ENCODE data around the gene CDX2.
A peak's percentile ranks its signal among the peaks of the same experiment; 100 is the strongest.
"Not testable (repeated sequence)": the region's sequence is repeated elsewhere in the genome, so short reads cannot be mapped to it uniquely, and the experiment has no call there.

CDX2 gene

DNA sequence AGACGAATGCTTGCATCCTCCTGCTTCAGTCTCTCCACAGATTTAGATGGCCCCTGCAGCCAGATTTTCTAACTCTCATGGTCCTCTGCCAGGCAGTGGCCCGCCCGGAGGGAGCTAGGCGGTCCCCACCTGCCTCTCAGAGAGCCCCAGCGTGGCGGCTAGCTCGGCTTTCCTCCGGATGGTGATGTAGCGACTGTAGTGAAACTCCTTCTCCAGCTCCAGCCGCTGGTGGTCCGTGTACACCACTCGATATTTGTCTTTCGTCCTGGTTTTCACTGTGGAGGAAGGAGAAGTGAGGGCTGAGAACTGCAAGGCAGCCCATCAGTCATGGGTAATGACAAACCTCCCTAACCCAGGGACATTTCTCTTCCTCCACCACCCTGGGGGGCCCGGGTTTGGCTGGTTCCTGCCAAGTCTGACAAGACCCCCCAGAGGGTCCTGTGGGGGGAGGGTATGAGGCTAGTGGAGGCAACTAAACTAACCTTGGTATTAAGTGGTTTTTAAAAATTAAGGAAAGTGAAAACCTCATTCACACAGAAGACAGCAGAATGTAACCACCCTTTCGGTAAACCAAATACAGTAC is 4.3 kb downstream of the CDX2 start:
- DNase-seq (ENCODE audit: low spot score) = no peak

DNA sequence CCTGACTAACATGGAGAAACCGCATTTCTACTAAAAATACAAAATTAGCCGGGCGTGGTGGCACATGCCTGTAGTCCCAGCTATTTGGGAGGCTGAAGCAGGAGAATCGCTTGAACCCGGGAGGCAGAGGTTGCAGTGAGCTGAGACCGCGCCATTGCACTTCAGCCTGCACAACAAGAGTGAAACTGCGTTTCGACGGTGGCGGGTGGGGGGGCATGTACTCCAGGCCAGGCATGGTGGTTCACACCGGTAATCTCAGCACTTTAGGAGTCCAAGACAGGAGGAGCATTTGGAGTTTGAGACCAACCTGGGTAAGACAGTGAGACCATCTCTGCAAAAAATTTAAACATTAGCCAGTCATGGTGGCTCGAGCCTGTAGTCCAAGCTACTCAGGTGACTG is 4.9 kb downstream of the CDX2 start:
- DNase-seq (ENCODE audit: low spot score) = not testable (repeated sequence)

DNA sequence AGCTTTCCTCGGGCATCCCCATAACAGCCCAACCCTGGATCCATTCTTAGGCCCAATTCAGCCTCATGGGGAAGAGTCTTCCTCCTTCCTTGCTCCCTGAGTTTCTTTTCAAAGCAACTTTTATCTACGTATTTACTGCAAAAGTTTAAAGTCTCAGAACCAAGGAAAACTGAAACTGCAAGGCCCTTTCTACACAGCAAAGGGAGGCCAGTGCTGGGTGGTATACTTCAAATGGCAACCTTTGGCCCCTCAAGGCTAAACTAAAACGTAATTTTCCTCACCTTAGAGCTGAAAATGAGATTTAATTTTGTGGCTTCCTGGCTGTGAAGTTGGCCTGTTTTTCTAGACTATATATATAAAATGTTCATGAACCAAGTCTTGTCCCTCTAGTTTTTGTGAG is 5.6 kb downstream of the CDX2 start:
- no peak for DNase-seq (ENCODE audit: low spot score)

DNA sequence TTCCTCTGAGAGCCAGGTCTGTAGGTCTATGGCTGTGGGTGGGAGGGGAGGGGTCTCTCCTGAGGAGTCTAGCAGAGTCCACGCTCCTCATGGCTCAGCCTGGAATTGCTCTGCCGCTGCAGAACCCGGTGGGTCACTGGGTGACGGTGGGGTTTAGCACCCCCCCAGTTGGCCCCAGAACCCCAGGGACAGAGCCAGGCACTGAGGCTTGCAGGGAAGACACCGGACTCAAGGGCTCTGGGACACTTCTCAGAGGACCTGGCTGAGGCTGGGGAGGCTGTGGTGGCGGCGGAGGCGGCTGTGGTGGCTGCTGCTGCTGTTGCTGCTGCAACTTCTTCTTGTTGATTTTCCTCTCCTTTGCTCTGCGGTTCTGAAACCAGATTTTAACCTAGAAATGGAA is 6.1 kb downstream of the CDX2 start:
- DNase-seq (ENCODE audit: low spot score) = no peak

DNA sequence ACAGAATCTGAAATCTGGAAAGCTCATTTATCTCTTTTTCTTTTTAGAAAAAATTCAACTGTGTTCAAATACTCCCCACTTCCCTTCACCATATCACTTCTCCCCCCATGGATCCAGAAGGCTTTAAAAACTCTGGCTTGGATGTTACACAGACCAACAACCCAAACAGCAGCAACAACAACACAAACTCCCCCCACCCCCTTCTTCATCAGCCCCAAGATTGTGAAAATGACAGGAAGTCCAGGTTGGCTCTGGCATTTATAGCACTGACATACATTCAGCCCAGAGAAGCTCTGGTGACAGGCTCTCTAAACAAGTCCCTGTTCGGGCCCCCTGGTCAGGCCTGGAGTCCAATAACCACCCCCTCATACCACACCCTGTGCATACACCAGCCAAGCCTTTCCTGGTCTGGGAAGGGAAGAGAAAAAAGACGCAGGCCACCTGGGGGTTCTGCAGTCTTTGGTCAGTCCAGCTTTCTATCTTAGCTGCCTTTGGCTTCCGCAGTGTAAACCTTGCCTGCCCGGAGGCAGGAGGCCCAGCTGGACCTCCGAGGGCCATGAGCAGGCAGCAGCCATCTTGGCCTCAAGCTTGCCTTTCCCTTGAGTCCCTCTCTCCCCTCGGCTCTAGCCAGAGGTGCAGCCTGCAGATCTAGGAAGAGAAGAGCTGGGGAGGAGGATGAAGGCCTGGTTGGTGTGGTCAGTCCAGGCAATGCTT is 6.8 kb downstream of the CDX2 start:
- DNase-seq (ENCODE audit: low spot score) = no peak

DNA sequence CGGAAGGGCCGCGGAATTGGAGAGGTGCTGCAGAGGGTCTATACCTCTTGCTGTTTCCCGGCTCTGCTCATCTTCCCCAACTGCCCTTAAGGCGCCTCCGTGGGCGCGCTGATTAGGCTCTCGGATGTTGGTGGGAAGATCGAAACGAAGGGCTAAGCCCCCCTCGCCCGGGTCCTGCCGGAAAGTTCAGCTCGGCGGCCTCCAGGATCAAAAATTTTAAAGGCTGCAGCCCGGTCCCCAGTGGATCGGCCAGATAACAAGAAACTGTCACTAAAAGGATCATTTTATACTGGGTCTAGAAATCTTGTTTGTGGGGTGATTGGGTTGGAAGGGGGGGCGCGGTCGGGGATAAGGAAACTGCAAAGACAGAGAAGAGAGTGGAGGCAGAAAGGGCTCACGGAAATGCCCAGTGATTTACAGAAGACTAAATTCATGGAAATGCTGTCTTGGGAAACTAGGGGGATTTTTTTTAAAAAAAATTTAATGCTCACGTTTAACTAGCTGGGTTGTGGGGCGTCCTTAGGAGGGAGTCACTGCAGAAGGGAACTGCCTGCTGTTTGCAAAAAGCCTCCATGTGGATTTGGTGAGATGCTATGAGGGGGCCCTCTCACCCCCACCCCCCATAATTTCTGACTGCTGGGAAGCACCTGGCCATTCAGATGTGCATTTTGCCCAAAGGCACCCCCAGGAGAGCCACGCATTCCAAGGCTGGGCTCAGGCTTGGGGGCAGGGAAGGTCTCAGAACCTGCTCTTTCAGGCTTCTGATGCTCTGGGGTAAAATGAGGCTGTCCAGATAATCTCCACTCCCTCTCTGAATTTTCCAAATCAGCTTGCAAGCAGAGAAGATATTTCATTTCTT is 7.7 kb downstream of the CDX2 start:
- DNase-seq (ENCODE audit: low spot score) = no peak

DNA sequence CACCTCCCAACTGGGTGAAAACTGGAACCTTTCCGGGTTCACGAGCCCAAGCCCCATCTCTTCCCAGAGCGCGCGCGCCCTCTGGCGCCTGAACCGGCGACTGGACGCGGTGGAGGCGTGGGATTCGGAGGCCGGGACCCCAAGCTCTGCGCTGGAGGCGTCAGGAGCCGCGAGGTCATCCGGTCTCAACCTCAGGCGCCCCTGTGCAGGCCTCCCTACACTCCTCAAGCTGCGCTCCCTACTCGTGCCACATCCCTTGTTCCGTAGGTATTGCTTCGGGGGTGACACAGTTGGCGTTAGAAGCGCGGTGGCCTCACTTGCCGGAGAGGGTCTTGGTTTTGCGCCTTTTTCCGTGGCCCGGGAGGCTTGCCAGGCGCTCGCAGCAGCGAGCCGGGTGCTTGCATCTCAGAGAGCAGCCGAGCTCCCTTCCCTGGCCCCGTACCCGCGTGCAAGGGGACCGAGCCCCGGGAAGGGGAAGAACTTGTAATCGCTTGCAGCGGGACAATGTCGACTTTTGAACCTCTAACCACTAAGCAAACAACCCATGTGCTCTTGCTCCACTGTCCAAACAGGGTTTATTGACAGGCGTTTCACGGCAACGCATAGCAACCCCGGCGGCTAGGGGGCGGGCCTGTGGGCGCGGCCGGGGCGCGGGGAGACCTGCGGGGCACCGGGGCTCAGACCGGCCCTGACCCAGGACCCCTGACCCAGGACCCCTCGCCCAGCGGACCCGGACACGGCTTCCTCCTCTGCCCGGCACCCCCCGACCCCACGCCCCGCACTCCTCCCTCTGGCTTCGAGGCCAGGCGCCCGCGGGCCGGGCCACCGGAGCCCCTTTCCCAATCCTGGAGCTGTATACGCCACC is 8.5 kb downstream of the CDX2 start:
- DNase-seq (ENCODE audit: low spot score) = no peak

DNA sequence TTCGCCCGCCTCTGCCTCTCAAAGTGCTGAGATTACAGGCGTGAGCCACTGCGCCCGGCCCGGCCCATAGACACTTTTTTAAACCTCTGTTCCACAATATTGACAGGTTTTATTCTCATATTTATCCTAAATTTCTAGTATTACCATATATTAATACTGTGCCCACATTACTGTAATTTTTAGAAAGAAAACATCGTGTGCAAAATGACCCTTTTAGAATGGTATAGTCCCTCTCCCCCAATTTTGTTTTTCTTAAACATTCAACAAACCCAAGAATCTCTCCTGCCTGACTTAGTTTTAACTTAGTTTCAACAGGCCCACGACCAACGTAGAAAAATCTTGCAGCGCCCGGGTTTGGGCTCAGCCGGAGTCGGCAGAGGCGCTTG is 9.1 kb downstream of the CDX2 start:
- DNase-seq (ENCODE audit: low spot score) = no peak

DNA sequence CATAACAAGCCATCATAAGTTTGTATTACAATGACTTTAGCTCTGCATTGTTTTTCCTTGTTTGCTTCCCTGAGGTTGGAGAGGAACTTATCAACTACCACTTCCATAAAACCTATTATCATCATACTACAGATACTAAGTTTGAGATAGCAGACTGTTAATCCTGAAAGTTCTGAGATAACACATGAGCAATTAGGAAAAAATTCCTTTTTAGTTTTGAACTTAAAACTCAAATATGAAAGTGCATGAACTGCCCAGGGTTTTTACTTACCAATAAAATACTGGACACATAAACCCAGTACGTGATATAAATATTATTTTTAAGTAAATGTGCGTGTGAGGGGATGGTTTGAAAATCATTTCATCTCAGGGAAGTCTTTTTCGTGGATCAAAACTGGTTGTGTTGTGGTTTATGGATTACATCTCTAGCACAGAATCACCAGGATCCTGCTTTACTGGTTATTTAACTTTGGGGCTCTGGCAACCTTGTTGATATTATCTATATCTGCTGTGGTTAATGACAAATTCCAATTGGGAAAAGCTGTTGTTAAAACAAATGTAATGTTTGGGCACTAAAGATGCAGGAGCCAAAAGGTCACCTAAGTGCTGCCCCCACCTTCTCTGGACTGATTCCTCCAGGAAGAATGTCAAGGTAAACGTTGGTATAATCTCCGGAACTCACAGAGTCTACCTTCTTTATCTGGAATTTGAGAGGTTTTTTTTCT is 12.4 kb downstream of the CDX2 start:
- DNase-seq (ENCODE audit: low spot score) = no peak

DNA sequence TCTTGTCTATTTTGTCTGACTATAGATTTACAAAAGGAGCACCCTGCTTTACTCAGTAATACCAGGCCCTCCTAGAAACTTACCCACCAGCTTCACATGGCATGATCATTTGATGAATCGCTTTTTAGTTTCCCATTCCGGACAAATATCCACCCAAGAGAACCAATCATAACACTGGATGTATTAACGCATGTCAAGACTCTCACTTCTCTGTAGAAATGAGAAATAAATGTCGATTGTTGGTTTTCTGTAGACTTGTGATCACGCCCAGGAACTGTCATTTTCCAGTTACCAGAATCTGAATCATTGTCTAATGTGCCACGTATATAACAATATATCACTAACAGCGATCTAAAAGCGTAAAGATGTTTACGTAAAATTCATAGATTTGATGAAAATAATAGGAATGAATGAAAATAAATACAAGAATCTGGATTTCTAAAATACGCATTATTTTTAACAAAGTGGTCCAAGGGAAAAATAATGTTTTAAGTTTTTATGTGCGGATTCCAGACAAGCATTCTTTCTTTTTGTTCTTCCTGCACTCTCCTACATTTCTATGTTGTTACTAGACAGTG is 14.0 kb downstream of the CDX2 start:
- no peak for DNase-seq (ENCODE audit: low spot score)

DNA sequence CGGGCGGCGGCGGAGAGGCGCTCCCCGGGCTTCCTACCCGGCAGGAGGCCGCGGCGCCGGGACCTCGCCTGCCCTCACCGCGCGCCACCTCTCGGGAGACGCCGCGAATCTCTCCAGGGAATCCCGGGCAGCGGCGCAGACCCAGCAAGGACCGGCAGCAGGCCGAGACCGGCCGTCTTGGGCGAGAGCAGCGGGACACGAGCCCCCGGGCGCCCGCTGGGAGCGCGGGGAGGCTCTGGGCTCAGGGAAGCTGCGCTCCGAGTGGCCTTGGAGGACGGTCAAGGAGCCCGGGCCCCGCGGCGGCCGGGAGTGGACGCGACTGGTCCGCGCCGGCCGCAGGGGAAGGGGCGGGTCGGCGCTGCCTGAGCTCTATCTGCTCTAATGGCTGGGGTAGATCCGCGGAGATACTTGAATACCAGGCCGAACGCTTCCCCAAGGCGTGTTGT is 14.7 kb downstream of the CDX2 start:
- no peak for DNase-seq (ENCODE audit: low spot score)

DNA sequence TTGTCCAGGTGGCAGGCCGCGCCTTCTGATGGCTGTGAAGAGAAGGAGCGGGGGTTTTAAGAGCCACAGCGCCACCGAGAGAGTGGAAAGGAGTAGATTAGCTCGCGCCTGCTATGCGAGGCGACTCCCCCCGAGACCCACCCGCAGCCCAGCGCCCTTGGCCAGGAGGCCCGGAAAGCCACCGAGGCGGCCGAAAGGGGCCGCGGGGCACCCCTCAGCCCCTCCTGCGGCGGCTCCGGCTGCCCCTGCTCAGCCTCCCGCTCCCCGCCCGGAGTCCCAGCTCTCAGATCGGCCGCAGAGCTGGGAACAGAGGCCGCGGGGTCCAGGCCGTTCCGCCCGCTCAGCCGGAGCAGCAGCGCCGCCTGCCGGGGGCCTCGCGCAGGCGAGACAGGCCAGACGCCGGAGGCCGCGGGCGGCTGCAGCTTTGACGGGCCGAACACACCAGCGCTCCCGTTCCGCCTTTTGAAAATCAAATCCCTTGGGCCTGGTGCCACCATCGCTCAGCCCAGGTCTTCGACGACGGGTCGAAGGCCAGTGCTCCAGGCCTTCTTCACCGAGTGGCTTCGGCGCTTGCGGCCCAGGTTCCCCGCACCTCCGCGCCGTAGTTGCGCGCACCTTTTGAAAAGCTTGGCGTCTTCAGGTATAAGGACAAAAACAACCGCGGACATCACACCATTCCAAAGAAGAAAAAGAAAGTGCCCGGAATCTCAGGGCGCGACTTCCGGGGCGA is 15.3 kb downstream of the CDX2 start:
- DNase-seq (ENCODE audit: low spot score) = peak; percentile 26

DNA sequence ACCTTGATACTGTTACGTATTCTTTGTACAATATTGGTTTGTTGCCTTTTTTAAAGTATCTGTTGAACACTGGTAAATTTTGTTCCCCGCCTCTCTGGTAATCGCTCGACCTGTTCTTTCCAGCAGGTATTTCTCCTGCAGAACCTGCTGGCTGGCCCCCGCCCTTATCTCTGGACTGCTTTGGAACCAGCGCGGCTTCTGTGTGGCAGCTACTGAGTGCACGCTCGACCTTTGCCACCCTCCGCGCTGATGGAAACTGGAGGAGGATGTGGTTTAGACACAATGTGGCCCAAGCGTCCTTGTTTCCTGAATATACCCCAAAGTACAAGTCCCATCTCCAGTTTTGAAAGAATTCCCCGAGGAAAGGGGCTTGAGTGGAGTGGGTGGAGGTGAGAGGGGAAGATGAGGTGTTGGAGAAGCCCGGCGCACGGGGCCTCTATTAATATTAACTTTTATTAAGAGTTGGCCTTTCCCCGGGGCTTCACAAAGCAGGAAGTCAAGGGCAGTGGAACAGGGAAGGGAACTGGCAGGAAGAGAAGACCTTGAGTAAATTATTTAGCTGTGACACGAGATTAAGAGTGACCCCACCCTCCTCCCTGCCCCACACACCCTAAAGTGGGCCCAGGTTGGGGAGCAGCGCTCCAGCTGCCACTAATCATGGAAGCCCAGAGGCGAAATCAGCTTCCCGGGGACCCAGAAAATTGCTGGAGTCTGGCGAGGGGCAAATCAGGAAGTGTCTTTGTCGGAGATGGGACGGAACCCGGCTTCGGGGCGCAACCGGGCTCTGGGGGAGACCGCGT is 16.0 kb downstream of the CDX2 start:
- DNase-seq (ENCODE audit: low spot score) = no peak

DNA sequence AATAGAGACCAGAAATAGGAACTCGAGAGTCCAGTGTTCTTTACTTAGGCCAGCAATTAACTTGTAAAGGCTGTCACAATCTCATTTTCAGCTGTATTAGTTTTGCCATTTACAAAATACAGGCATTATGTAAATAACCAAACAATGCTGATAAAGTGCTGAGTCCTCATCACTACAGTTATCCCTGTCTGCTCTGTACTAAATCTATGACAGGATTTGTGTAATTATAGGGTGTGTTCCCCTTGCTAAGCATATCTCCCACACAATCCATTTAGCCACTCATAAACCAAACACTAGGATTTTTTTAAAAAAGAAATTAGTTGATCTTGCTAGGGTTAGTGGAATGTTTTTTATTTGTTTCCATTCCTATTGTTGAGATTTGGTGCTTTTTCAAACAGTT is 26.1 kb downstream of the CDX2 start:
- no peak for DNase-seq (ENCODE audit: low spot score)

DNA sequence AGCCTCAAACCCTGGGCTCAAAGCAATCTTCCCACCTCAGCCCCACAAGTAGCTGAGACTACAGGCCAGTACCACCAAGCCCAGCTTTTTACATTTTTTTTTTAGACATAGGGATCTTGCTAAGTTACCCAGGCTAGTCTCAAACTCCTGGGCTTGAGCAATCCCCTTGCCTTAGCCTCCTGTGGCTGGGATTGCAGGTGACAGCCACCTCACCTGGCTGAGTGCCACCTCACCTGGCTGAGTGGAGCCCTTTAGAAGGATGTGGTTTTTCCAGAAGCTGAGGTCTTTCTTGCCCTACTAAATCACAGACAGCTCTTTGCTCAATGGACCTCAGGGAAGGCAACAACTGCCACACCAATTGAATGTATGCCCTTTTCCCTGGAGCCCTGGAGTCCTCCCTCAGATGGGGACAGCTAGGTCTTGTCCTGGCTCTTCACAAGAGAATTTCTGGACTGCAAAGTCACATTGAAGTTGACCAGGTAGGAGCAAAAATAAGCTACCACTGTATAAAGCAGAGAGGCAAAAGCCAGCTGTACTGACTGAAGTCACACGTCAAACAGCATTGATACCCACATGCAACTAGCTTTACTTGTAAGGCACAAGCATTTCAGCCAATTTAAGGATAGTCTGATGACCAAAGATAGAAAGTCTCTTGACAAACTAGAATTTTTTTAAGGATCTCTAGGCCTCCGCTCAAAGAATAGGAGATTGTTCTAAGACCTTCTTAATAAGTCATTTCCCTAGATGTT is 35.4 kb downstream of the CDX2 start:
- no peak for DNase-seq (ENCODE audit: low spot score)

DNA sequence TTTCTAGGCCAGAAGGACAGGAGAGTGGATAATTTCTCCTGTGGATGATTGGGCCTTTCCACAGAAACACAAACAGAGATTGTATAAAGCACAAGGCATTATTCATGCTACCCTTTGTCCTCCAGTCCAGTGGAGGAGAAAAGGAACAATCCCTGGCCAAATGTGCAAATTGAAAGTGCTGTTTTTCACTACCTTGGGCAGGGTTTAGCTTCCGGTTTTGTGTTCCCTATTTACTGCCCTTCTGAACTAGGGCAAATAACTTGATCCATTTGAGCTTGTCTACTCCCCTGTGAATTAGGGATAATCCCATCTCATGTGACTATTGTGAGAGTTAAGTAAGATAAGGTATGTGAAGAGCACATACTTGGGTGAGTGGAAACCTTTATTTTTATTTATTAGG is 36.0 kb downstream of the CDX2 start:
- DNase-seq (ENCODE audit: low spot score) = no peak

DNA sequence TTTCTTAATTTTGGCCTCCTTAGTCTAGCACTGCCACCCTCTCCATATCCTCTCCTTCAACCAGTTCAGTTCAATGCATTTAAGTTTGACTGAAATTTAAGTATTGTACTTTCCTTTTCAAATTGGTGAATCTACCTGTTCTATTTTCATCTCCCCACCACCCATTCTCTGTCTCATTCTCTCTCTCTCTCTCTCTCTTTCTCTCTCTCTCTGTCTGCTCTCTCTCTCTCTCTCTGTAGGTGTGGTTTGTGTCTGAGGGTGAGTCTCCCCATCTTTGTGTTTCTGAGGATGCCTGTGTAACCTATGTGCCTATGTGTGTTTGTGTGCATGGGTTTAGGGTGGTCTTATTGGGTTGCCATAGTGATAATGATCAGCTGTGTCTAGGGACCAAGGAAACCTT is 39.2 kb downstream of the CDX2 start:
- no peak for DNase-seq (ENCODE audit: low spot score)

DNA sequence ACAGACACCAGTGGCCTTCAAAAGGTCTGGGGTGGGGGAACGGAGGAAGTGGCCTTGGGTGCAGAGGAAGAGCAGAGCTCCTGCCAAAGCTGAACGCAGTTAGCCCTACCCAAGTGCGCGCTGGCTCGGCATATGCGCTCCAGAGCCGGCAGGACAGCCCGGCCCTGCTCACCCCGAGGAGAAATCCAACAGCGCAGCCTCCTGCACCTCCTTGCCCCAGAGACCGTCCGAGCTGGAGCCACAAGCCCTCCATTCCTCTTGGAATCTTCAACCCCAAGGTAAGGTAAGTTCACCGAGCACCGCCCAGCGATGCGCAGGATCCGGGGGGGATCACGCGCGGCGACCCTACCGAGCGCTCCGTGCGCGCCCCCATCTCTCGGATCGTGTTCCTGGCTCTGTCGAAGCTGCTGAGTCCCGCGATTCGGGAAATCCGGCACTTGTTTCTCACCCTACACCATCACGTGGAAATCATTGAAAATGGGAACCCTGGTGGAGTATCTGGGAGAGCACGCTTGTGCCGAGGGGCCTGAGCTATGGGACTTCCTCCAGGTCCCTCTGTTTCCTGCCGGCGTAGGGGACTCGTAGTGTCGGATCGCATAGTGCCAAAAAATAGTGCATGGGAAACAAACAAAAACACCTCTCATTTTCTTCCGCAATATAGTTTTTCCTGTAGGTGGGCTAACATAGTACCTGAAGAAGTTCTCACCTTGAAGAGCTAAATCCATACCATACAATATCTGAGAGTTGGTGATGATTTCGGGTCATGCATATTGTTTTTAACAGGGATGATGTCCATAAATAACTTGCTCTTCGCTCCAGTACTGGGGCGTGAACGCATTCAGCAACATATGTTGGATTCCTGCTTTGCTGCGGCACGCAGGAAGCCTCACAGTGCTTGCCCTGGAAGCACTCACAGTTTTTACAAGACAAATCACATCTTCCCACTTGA is 40.0 kb downstream of the CDX2 start:
- DNase-seq (ENCODE audit: low spot score) = no peak
